Peyer's patch (tissue), 4 donors: ENCODE results near the gene HOXB8.
A peak's percentile ranks its signal among the peaks of the same experiment; 100 is the strongest.

Source experiments
- POLR2A ChIP-seq, 2 donors: fragments of 450-650 bp; IDR thresholded peaks; one replicate each; pipeline ENCODE4 v1.5.1; 2017; ENCODE audit warnings: antibody characterized with exemption in 2 of 2, mild to moderate bottlenecking in 2 of 2, moderate library complexity in 2 of 2
- TF ChIP-seq, protein P1 (sequence below), 6 experiments: fragments of 450-650 bp in 4 of 6; fragments of 200-600 bp in 2 of 6; sonication (generic) in 1 of 6; IDR thresholded peaks; one replicate each; pipeline ENCODE4 v1.5.1; 2017 to 2019; ENCODE audit warnings: antibody characterized with exemption in 6 of 6, mild to moderate bottlenecking in 3 of 6, moderate library complexity in 1 of 6

DNA sequence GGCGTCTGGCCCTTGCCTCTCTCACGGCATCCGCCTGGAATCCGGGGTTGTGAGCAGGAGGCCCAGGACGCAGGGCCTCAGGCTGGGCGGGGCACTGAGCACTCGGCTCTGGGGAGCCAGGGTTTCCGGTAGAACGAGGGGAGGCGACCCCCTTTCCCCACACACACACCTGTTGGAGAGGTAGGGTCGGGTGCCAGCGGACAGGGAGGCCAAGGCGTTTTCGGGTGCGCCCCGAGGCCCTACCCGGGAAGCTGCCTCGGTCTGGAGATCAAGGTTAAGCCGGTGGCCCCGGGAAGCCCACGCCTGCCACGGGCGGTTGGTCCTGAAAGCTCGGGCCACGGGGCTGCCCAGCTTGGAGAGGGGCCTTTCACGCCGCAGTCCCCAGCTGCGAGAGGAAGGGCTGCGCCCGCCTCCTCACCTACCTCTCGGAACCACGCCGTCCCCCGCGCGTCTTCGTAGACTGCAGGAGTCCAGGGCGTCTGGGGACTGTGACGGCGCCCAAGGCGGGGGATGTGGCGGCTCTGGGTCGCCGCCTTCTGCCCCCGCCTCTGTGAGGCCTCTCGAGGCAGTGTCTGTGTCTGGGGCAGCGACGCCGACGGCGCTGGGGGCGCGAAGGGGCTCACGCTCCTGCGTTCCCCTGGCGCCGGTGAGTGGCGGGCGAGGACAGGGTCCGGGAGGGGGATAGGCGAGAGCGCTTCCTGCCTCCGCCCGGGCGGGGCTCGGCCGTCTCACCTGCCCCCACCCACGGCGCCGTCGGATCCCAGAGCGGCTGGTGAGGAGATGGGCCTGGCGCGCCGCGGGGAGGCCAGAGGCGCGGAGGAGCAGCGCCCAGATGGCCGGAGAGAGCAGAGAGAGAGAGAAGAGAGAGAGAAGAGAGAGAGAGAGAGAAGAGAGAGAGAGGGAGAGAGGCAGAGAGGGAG is 31.4 kb upstream of the HOXB8 start:
- TF ChIP-seq, protein P1, sequence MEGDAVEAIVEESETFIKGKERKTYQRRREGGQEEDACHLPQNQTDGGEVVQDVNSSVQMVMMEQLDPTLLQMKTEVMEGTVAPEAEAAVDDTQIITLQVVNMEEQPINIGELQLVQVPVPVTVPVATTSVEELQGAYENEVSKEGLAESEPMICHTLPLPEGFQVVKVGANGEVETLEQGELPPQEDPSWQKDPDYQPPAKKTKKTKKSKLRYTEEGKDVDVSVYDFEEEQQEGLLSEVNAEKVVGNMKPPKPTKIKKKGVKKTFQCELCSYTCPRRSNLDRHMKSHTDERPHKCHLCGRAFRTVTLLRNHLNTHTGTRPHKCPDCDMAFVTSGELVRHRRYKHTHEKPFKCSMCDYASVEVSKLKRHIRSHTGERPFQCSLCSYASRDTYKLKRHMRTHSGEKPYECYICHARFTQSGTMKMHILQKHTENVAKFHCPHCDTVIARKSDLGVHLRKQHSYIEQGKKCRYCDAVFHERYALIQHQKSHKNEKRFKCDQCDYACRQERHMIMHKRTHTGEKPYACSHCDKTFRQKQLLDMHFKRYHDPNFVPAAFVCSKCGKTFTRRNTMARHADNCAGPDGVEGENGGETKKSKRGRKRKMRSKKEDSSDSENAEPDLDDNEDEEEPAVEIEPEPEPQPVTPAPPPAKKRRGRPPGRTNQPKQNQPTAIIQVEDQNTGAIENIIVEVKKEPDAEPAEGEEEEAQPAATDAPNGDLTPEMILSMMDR (IDR thresholded peaks at IDR 0.05): peak in 1 of 6 experiments; percentile 2
- peak; percentile 71 to 83 for TF ChIP-seq POLR2A (IDR thresholded peaks at IDR 0.05)
